Peyer's patch (tissue), 4 donors: ENCODE data around the gene CCDC192. TPM values are rescaled to one million over a fixed set of nuclear protein-coding genes. Genes with fewer than 3 reads are reported as not detected.
"Not testable (repeated sequence)": the region's sequence is repeated elsewhere in the genome, so short reads cannot be mapped to it uniquely, and the experiment has no call there.

ENCODE experiments used
- DNase-seq, 3 donors: peaks; one replicate each; pipeline ENCODE4 v3.0.0-alpha.2; 2017 to 2019
- H3K27ac ChIP-seq, 4 donors: fragments of 200-600 bp; sonication (generic); one replicate each; pipeline ENCODE4 v1.5.1; 2016 to 2019
- H3K27me3 ChIP-seq, 2 donors: fragments of 200-600 bp; sonication (generic); one replicate each; pipeline ENCODE4 v1.5.1; 2019
- H3K36me3 ChIP-seq, 3 donors: fragments of 200-600 bp; sonication (generic); one replicate each; pipeline ENCODE4 v1.5.1; 2016 to 2019
- H3K4me1 ChIP-seq, 4 donors: fragments of 200-600 bp; sonication (generic); one replicate each; pipeline ENCODE4 v1.5.1; 2016 to 2019
- H3K4me3 ChIP-seq, 4 donors: fragments of 200-600 bp; sonication (generic); 1 replicate in 3 of 4; 2 replicates in 1 of 4; pipeline ENCODE4 v1.5.1; 2016 to 2019; ENCODE audit warnings: mild to moderate bottlenecking in 1 of 4
- H3K9me3 ChIP-seq, 4 donors: fragments of 200-600 bp; sonication (generic); one replicate each; pipeline ENCODE4 v1.5.1; 2016 to 2019; ENCODE audit warnings: mild to moderate bottlenecking in 1 of 4
- POLR2A ChIP-seq, 2 donors: fragments of 450-650 bp; IDR thresholded peaks; one replicate each; pipeline ENCODE4 v1.5.1; 2017; ENCODE audit warnings: antibody characterized with exemption in 2 of 2, mild to moderate bottlenecking in 2 of 2, moderate library complexity in 2 of 2
- total RNA-seq, 4 donors: library from RNA; depleted of rRNA; stranded (reverse); fragments of >200 nt; gene quantifications; one replicate each; pipeline ENCODE4 v1.1.0, GENCODE V29; 2016
- TF ChIP-seq, protein P1 (sequence below), 6 experiments: fragments of 450-650 bp in 4 of 6; fragments of 200-600 bp in 2 of 6; sonication (generic) in 1 of 6; IDR thresholded peaks; one replicate each; pipeline ENCODE4 v1.5.1; 2017 to 2019; ENCODE audit warnings: antibody characterized with exemption in 6 of 6, mild to moderate bottlenecking in 3 of 6, moderate library complexity in 1 of 6

CCDC192 gene
- total RNA-seq, 4 donors from 2014 or later = not detected

DNA sequence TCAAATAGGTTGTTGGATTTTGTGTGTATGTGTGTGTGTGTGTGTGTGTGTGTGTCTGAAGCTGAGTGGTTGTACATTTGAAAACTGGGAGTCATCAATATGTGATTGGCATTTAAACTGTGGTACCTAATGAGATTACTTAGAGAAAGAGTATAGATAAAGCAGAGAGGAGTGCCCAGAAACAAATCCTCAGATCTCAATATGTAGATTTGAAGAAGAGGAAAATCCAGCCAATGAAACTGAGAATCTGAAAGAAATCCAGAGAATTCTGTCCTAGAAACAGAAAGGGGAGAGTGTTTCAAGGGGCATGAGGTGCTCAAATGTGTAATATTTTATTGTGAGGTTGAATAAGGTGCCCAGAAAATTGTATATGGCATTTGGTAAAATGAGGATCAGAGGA lies 66.2 kb downstream of the CCDC192 start:
- H3K27me3 ChIP-seq = no peaks in the 10 kb centered on the region
- H3K4me3 ChIP-seq = no peak overlapping the region
- no peak for DNase-seq
- H3K36me3 ChIP-seq = no peaks in the 10 kb centered on the region
- no peaks in the 10 kb centered on the region for H3K9me3 ChIP-seq
- no peaks in the 10 kb centered on the region for H3K4me1 ChIP-seq
- TF ChIP-seq, protein P1, sequence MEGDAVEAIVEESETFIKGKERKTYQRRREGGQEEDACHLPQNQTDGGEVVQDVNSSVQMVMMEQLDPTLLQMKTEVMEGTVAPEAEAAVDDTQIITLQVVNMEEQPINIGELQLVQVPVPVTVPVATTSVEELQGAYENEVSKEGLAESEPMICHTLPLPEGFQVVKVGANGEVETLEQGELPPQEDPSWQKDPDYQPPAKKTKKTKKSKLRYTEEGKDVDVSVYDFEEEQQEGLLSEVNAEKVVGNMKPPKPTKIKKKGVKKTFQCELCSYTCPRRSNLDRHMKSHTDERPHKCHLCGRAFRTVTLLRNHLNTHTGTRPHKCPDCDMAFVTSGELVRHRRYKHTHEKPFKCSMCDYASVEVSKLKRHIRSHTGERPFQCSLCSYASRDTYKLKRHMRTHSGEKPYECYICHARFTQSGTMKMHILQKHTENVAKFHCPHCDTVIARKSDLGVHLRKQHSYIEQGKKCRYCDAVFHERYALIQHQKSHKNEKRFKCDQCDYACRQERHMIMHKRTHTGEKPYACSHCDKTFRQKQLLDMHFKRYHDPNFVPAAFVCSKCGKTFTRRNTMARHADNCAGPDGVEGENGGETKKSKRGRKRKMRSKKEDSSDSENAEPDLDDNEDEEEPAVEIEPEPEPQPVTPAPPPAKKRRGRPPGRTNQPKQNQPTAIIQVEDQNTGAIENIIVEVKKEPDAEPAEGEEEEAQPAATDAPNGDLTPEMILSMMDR (IDR thresholded peaks at IDR 0.05) = no peak
- no peak for TF ChIP-seq POLR2A (IDR thresholded peaks at IDR 0.05)
- no peak overlapping the region for H3K27ac ChIP-seq

- Histone ChIP-seq H3K9me3 (no peaks in the 10 kb centered on the region), H3K27me3 (no peaks in the 10 kb centered on the region), H3K4me1 (no peaks in the 10 kb centered on the region), H3K27ac (no peak overlapping the region), H3K36me3 (no peaks in the 10 kb centered on the region), H3K4me3 (no peak overlapping the region)
- no peak for DNase-seq
- TF ChIP-seq, protein P1 (IDR thresholded peaks at IDR 0.05) = no peak
- TF ChIP-seq POLR2A (IDR thresholded peaks at IDR 0.05) = no peak
Measured at GRCh38 chr5:127770272-127770671, 67.1 kb downstream of the CCDC192 start.

DNA sequence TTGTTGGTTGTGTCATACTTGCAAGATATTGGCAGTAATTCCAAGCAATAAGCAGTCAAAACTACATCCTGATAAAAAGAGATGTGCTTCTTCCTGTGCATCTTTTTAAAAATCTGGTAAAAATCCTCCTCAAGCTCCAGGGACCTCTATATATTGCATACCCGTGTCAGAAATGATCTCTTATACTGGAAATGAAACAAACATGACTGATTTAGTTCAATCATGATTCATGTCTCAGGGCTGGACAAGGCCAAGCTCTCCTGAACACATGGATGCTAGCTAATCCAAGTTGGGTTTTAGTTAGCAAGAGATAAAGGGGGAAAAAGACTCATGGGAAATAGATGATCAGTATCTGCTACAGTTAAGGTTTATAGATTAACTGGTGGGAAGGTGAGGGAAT lies 69.3 kb downstream of the CCDC192 start:
- no peaks in the 10 kb centered on the region for H3K27me3 ChIP-seq
- H3K4me3 ChIP-seq = no peak overlapping the region
- H3K27ac ChIP-seq = no peak overlapping the region
- TF ChIP-seq, protein P1 (IDR thresholded peaks at IDR 0.05) = no peak
- TF ChIP-seq POLR2A (IDR thresholded peaks at IDR 0.05) = no peak
- no peak for DNase-seq
- no peaks in the 10 kb centered on the region for H3K36me3 ChIP-seq
- H3K4me1 ChIP-seq = no peaks in the 10 kb centered on the region
- H3K9me3 ChIP-seq = peaks cover 0 to 4% (median 0%) of the 10 kb centered on the region in 4 donors

DNA sequence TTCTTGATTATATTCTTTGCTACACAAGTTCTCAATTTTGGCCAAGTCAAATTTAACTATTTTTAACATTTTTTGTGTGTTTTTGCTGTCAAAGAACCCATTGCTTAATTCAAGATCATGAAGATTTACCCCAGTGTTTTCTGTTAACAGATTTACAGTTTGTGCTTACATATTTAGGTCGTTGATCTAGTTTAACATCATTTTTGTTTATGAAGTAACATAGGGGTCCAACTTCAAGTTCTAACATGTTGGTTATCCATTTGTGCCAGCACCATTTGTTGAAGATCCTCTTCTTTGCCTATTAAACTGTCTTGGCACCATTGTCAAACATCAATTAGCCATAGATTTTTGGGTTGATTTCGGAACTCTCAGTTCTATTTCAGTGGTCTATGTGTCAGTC lies 71.0 kb downstream of the CCDC192 start:
- H3K4me3 ChIP-seq = no peak overlapping the region
- DNase-seq = no peak
- no peak for TF ChIP-seq POLR2A (IDR thresholded peaks at IDR 0.05)
- TF ChIP-seq, protein P1 (IDR thresholded peaks at IDR 0.05) = no peak

DNA sequence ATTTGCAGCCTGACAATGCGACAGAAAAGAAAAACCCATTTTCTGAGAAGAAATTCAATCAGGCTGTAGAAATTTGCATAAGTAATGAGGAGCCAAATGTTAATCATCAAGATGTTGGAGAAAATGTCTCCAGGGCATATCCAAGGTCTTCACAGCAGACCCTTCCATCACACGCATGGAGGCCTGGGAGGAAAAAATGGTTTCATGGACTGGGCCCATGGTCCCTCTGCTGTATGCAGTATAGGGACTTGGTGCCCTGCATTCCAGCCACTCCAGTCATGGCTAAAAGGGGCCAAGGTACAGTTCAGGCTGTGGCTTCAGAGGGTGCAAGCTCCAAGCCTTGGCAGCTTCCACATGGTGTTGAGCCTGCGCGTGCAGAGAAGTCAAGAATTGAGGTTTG lies 73.3 kb downstream of the CCDC192 start:
- H3K4me3 ChIP-seq = no peak overlapping the region
- H3K27ac ChIP-seq = no peak overlapping the region
- TF ChIP-seq, protein P1 (IDR thresholded peaks at IDR 0.05) = no peak
- TF ChIP-seq POLR2A (IDR thresholded peaks at IDR 0.05) = no peak
- no peaks in the 10 kb centered on the region for H3K4me1 ChIP-seq
- DNase-seq = no peak
- H3K27me3 ChIP-seq = no peaks in the 10 kb centered on the region
- H3K36me3 ChIP-seq = no peaks in the 10 kb centered on the region
- peaks cover 0 to 4% (median 0%) of the 10 kb centered on the region in 4 donors for H3K9me3 ChIP-seq

More for the DNA sequence above, 71.0 kb downstream of the CCDC192 start:
- H3K36me3 ChIP-seq = no peaks in the 10 kb centered on the region
- peaks cover 0 to 4% (median 0%) of the 10 kb centered on the region in 4 donors for H3K9me3 ChIP-seq
- no peaks in the 10 kb centered on the region for H3K4me1 ChIP-seq
- H3K27ac ChIP-seq = no peak overlapping the region
- H3K27me3 ChIP-seq = no peaks in the 10 kb centered on the region

DNA sequence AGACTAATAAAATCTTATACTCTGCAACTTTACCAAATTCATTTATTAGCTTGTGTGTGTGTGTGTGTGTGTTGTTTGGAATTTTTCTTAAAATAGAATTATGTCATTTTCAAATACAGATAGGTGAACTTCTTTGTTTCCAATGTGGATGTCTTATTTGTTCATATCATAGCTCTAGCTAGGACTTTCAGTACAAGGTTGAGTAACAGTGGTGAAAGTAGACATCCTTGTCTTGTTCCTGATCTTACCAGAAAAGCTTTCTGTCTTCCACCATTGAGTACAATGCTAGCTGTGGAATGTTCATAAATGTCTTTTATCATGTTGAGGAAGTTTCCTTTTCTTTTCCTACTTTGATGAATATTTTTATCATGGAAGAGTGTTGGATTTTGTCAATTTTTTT lies 74.8 kb downstream of the CCDC192 start:
- no peak for TF ChIP-seq POLR2A (IDR thresholded peaks at IDR 0.05)
- TF ChIP-seq, protein P1 (IDR thresholded peaks at IDR 0.05) = no peak
- DNase-seq = no peak
- Histone ChIP-seq H3K27me3 (no peaks in the 10 kb centered on the region), H3K4me3 (no peak overlapping the region), H3K36me3 (no peaks in the 10 kb centered on the region), H3K4me1 (no peaks in the 10 kb centered on the region), H3K9me3 (peaks cover 0 to 4% (median 0%) of the 10 kb centered on the region in 4 donors), H3K27ac (no peak overlapping the region)

DNA sequence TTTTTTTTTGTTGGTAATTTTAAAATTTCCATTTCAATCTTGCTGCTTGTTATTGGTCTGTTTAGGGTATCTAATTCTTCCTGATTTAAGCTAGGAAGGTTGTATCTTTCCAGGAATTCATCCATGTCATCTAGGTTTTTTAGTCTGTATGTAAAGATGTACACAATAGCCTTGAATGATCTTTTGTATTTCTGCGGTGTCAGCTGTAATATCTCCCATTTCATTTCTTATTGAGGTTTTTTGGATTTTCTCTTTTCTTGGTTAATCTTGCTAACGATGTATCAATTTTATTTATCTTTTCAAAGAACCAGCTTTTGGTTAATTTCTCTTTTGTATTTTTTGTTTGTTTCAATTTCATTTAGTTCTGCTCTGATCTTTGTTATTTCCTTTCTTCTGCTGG lies 79.3 kb downstream of the CCDC192 start:
- not testable (repeated sequence) for H3K4me1 ChIP-seq, H3K27ac ChIP-seq, H3K9me3 ChIP-seq, DNase-seq, H3K36me3 ChIP-seq, H3K27me3 ChIP-seq, H3K4me3 ChIP-seq
